ENCODE data around the gene PTP4A1. TPM values are rescaled to one million over a fixed set of nuclear protein-coding genes. Genes with fewer than 3 reads are reported as not detected.

PTP4A1 gene
- total and polyA plus RNA-seq, 2 of the 13 experiments (the other 11 are each of a cell fraction or from before 2014, with no cell fraction given): 141 to 376 TPM

GRCh38 chr6:63560801-63561287 is 11.4 kb upstream of the PTP4A1 start (continued):
- TF ChIP-seq MXD4 (CRISPR knock-in tag; IDR thresholded peaks at IDR 0.05): 0 out of 2 replicates have a peak, but pooled peaks have one; percentile 29
- no peak for TF ChIP-seq ZNF501 (CRISPR knock-in tag; IDR thresholded peaks at IDR 0.05)
- no peak for TF ChIP-seq SMAD1 (CRISPR knock-in tag; IDR thresholded peaks at IDR 0.05; ENCODE audit: borderline replicate concordance, low read depth)
- peak; percentile 21; the same call in 1 of the 2 replicates for TF ChIP-seq CREM (IDR thresholded peaks at IDR 0.05)
- no peak for TF ChIP-seq CREM (CRISPR knock-in tag; IDR thresholded peaks at IDR 0.05)
- TF ChIP-seq AGO2 (optimal IDR thresholded peaks at IDR 0.05; ENCODE audit: low read depth, low read length): peak; percentile 25
- TF ChIP-seq TEF (CRISPR knock-in tag; IDR thresholded peaks at IDR 0.05): peak; percentile 49; the same call in 1 of the 2 replicates
- TF ChIP-seq REPIN1 (CRISPR knock-in tag; IDR thresholded peaks at IDR 0.05; ENCODE audit: borderline replicate concordance, low read depth): no peak
- no peak for TF ChIP-seq ZFP41 (CRISPR knock-in tag; IDR thresholded peaks at IDR 0.05; ENCODE audit: borderline replicate concordance)
- TF ChIP-seq ZNF205 (CRISPR knock-in tag; IDR thresholded peaks at IDR 0.05): peak; percentile 66; the same call in 1 of the 2 replicates
- TF ChIP-seq ZNF431 (CRISPR knock-in tag; IDR thresholded peaks at IDR 0.05; ENCODE audit: borderline replicate concordance, low read depth): no peak
- no peak for TF ChIP-seq ZSCAN25 (CRISPR knock-in tag; IDR thresholded peaks at IDR 0.05)
- peak; percentile 57; the same call in 1 of the 2 replicates for TF ChIP-seq HMG20A (CRISPR knock-in tag; IDR thresholded peaks at IDR 0.05; ENCODE audit: borderline replicate concordance)
- no peak for TF ChIP-seq ARID2 (CRISPR knock-in tag; IDR thresholded peaks at IDR 0.05; ENCODE audit: borderline replicate concordance)
- no peak for TF ChIP-seq MYC (CRISPR knock-in tag; IDR thresholded peaks at IDR 0.05; ENCODE audit: borderline replicate concordance)
- TF ChIP-seq ETV5 (CRISPR knock-in tag; IDR thresholded peaks at IDR 0.05; ENCODE audit: borderline replicate concordance): no peak
- TF ChIP-seq, protein P1, sequence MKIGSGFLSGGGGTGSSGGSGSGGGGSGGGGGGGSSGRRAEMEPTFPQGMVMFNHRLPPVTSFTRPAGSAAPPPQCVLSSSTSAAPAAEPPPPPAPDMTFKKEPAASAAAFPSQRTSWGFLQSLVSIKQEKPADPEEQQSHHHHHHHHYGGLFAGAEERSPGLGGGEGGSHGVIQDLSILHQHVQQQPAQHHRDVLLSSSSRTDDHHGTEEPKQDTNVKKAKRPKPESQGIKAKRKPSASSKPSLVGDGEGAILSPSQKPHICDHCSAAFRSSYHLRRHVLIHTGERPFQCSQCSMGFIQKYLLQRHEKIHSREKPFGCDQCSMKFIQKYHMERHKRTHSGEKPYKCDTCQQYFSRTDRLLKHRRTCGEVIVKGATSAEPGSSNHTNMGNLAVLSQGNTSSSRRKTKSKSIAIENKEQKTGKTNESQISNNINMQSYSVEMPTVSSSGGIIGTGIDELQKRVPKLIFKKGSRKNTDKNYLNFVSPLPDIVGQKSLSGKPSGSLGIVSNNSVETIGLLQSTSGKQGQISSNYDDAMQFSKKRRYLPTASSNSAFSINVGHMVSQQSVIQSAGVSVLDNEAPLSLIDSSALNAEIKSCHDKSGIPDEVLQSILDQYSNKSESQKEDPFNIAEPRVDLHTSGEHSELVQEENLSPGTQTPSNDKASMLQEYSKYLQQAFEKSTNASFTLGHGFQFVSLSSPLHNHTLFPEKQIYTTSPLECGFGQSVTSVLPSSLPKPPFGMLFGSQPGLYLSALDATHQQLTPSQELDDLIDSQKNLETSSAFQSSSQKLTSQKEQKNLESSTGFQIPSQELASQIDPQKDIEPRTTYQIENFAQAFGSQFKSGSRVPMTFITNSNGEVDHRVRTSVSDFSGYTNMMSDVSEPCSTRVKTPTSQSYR (CRISPR knock-in tag; IDR thresholded peaks at IDR 0.05; ENCODE audit: borderline replicate concordance): no peak
- TF ChIP-seq ZNF710 (CRISPR knock-in tag; IDR thresholded peaks at IDR 0.05; ENCODE audit: borderline replicate concordance): no peak
- TF ChIP-seq PLSCR1 (CRISPR knock-in tag; IDR thresholded peaks at IDR 0.05; ENCODE audit: borderline replicate concordance): no peak
- no peak for TF ChIP-seq SMARCC2 (IDR thresholded peaks at IDR 0.05)
- TF ChIP-seq EHMT2 (IDR thresholded peaks at IDR 0.05; ENCODE audit: borderline replicate concordance, low read depth, low read length): no peak
- TF ChIP-seq ZNF296 (CRISPR knock-in tag; conservative IDR thresholded peaks at IDR 0.05): no peak
